HepG2 (cell line): ENCODE data around the gene SMAP1. TPM values are rescaled to one million over a fixed set of nuclear protein-coding genes. Genes with fewer than 3 reads are reported as not detected.

Source experiments
- BRCA1 ChIP-seq: sonication (generic); formaldehyde crosslinking; IDR thresholded peaks from 2 replicates; pipeline ENCODE4 v1.4.0; 2020; ENCODE audit warnings: missing genetic modification reagents
- CCAR2 ChIP-seq: fragments of 200-400 bp; formaldehyde crosslinking; optimal IDR thresholded peaks from 2 replicates; pipeline ENCODE3; 2018; ENCODE audit warnings: low read depth, mild to moderate bottlenecking, low read length, moderate library complexity
- EP300 ChIP-seq, 3 experiments: sonication (generic) in 1 of 3; formaldehyde crosslinking in 1 of 3; IDR thresholded peaks; 2 replicates each; pipeline versions ENCODE4 v1.5.1 to v1.6.1; 2011 to 2020; ENCODE audit warnings: low read depth in 2 of 3, low read length in 2 of 3, borderline replicate concordance in 1 of 3, improper control_type of control experiment in 1 of 3, mild to moderate bottlenecking in 1 of 3, missing genetic modification reagents in 1 of 3, moderate library complexity in 1 of 3
- HNF1A ChIP-seq, 2 experiments: sonication (generic) in 1 of 2; formaldehyde crosslinking in 1 of 2; IDR thresholded peaks; 2 replicates each; pipeline versions ENCODE4 v1.4.0 to v1.6.1; 2016 to 2020; ENCODE audit warnings: borderline replicate concordance in 1 of 2, low read depth in 1 of 2, mild to moderate bottlenecking in 1 of 2, missing genetic modification reagents in 1 of 2
- IKZF4 ChIP-seq: sonication (generic); formaldehyde crosslinking; IDR thresholded peaks from 2 replicates; pipeline ENCODE4 v1.5.1; 2020; ENCODE audit warnings: borderline replicate concordance, mild to moderate bottlenecking, low read depth, missing genetic modification reagents; ENCODE audit errors: not compliant biosample characterization
- JUND ChIP-seq: sonication (generic); formaldehyde crosslinking; IDR thresholded peaks from 2 replicates; pipeline ENCODE4 v1.8.0; 2022; ENCODE audit warnings: mild to moderate bottlenecking, missing genetic modification reagents
- NCOA1 ChIP-seq: sonication (generic); formaldehyde crosslinking; IDR thresholded peaks from 2 replicates; pipeline ENCODE4 v1.9.0; 2021; ENCODE audit warnings: missing genetic modification reagents
- SKI ChIP-seq: fragments of 450-650 bp; IDR thresholded peaks from one replicate; pipeline ENCODE4 v1.6.1; 2018; ENCODE audit warnings: mild to moderate bottlenecking; ENCODE audit not compliant: partially characterized antibody
- SOX6 ChIP-seq, 2 experiments: fragments of 450-650 bp in 1 of 2; sonication (generic) in 1 of 2; formaldehyde crosslinking in 1 of 2; IDR thresholded peaks; 2 replicates each; pipeline versions ENCODE4 v1.4.0 to v1.6.1; 2017 to 2020; ENCODE audit warnings: antibody characterized with exemption in 1 of 2, mild to moderate bottlenecking in 1 of 2, missing genetic modification reagents in 1 of 2
- ZFY ChIP-seq: sonication (generic); formaldehyde crosslinking; IDR thresholded peaks from 2 replicates; pipeline ENCODE4 v1.4.0; 2020; ENCODE audit warnings: missing genetic modification reagents
- ZMYM4 ChIP-seq: sonication (generic); formaldehyde crosslinking; IDR thresholded peaks from 2 replicates; pipeline ENCODE4 v1.8.1; 2023; ENCODE audit warnings: mild to moderate bottlenecking, missing genetic modification reagents
- ZNF121 ChIP-seq: sonication (generic); formaldehyde crosslinking; IDR thresholded peaks from 2 replicates; pipeline ENCODE4 v1.5.0; 2020; ENCODE audit warnings: mild to moderate bottlenecking, missing genetic modification reagents
- ZNF17 ChIP-seq: sonication (generic); formaldehyde crosslinking; IDR thresholded peaks from 2 replicates; pipeline ENCODE4 v1.5.0; 2020; ENCODE audit warnings: mild to moderate bottlenecking, missing genetic modification reagents
- ZNF180 ChIP-seq: sonication (generic); formaldehyde crosslinking; IDR thresholded peaks from 2 replicates; pipeline ENCODE4 v1.4.0; 2020; ENCODE audit warnings: low read depth, missing genetic modification reagents, borderline replicate concordance
- ZNF225 ChIP-seq: sonication (generic); formaldehyde crosslinking; IDR thresholded peaks from 2 replicates; pipeline ENCODE4 v1.4.0; 2020; ENCODE audit warnings: mild to moderate bottlenecking, missing genetic modification reagents
- ZNF747 ChIP-seq: sonication (generic); formaldehyde crosslinking; IDR thresholded peaks from 2 replicates; pipeline ENCODE4 v1.8.1; 2023; ENCODE audit warnings: missing genetic modification reagents, mild to moderate bottlenecking, borderline replicate concordance
- polyA plus RNA-seq, 8 experiments: library from polyadenylated mRNA; depleted of rRNA in 3 of 8; stranded (reverse) in 7 of 8; unstranded in 1 of 8; fragments of >200 nt; fragmentation: Illumina TruSeq in 4 of 8; extraction: Trizol in 4 of 8; gene quantifications; 2 replicates each; pipeline versions ENCODE4 v1.2.1 to v1.2.3, GENCODE V29; 2011 to 2016; ENCODE audit warnings: low read depth in 4 of 8, missing spikeins in 1 of 8, mixed read lengths in 1 of 8; ENCODE audit not compliant: insufficient read depth in 1 of 8
- total RNA-seq, 5 experiments: library from RNA; depleted of rRNA; stranded (reverse); fragments of >200 nt; fragmentation: Illumina TruSeq; extraction: Trizol; gene quantifications; 2 replicates each; pipeline ENCODE4 v1.2.3, GENCODE V29; 2016; ENCODE audit warnings: low read depth in 1 of 5
- TF ChIP-seq, protein P1 (sequence below): sonication (generic); formaldehyde crosslinking; IDR thresholded peaks from 2 replicates; pipeline ENCODE4 v1.5.1; 2020; ENCODE audit warnings: mild to moderate bottlenecking, missing genetic modification reagents
- TF ChIP-seq, protein P2 (sequence below): sonication (generic); formaldehyde crosslinking; IDR thresholded peaks from 2 replicates; pipeline ENCODE4 v1.4.0; 2020; ENCODE audit warnings: missing genetic modification reagents, mild to moderate bottlenecking, borderline replicate concordance
- TF ChIP-seq, protein P3 (sequence below): IDR thresholded peaks from 2 replicates; pipeline ENCODE4 v1.6.1; 2018; ENCODE audit warnings: missing genetic modification reagents

SMAP1 gene
- total and polyA plus RNA-seq, 2 of the 13 experiments (the other 11 are each of a cell fraction or from before 2014, with no cell fraction given): 13.4 to 17.8 TPM

DNA sequence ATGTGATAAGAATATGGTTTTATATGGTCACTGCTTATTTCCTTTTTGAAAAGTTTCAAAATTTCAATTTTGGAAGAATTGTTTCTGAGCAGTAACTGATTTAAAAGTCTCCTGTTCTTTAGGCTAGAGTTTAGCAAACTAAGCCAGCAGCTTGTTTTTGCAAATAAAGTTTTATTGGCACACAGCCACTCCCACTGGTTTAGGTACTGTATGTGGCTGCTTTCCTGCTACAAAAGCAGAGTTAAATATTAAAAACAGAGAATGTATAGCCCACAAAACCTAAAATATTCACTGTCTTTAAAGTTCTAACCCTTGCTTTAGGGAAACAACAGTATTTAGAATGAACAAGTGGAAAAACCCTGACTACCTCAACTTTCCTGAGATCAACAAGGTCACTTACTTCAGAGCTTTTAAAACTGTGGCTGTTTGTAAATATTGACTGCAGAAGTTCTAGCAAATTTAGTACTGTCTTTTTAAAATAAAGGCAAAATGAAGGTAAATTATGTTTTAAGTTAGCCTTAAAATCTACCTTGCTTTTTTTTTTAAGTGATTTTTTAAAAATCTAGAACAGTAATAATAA is 185.1 kb downstream of the SMAP1 start (continued):
- TF ChIP-seq IKZF4 (CRISPR knock-in tag) (no peak), ZFY (CRISPR knock-in tag) (no peak), SKI (no peak), HNF1A (IDR thresholded peaks at IDR 0.05; ENCODE audit: low read depth) (0 out of 2 replicates have a peak, but pooled peaks have one; percentile 21), HNF1A (CRISPR knock-in tag; IDR thresholded peaks at IDR 0.05; ENCODE audit: borderline replicate concordance) (no peak), ZNF180 (CRISPR knock-in tag) (no peak), BRCA1 (CRISPR knock-in tag) (no peak), NCOA1 (CRISPR knock-in tag) (no peak), SOX6 (IDR thresholded peaks at IDR 0.05) (no peak), SOX6 (CRISPR knock-in tag; IDR thresholded peaks at IDR 0.05) (peak; percentile 11; the same call in 1 of the 2 replicates), ZMYM4 (peak; percentile 64), ZNF17 (CRISPR knock-in tag) (no peak), EP300 (IDR thresholded peaks at IDR 0.05; ENCODE audit: low read depth in 2 of 2, low read length in 2 of 2) (no peak; a peak in 1 of 4 replicates), EP300 (CRISPR knock-in tag; IDR thresholded peaks at IDR 0.05; ENCODE audit: borderline replicate concordance) (no peak), ZNF121 (CRISPR knock-in tag) (no peak), ZNF747 (no peak), ZNF225 (CRISPR knock-in tag) (no peak), CCAR2 (no peak), JUND (CRISPR knock-in tag) (no peak)
- TF ChIP-seq, protein P1, sequence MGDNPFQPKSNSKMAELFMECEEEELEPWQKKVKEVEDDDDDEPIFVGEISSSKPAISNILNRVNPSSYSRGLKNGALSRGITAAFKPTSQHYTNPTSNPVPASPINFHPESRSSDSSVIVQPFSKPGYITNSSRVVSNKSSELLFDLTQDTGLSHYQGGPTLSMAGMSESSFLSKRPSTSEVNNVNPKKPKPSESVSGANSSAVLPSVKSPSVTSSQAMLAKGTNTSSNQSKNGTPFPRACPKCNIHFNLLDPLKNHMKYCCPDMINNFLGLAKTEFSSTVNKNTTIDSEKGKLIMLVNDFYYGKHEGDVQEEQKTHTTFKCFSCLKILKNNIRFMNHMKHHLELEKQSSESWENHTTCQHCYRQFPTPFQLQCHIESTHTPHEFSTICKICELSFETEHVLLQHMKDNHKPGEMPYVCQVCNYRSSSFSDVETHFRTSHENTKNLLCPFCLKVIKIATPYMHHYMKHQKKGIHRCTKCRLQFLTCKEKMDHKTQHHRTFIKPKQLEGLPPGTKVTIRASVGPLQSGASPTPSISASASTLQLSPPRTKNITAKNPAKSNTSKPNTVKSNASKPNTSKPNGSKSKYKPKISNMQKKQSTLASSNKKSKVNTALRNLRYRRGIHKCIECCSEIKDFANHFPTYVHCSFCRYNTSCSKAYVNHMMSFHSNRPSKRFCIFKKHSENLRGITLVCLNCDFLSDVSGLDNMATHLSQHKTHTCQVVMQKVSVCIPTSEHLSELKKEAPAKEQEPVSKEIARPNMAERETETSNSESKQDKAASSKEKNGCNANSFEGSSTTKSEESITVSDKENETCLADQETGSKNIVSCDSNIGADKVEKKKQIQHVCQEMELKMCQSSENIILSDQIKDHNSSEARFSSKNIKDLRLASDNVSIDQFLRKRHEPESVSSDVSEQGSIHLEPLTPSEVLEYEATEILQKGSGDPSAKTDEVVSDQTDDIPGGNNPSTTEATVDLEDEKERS (CRISPR knock-in tag): no peak
- TF ChIP-seq, protein P2, sequence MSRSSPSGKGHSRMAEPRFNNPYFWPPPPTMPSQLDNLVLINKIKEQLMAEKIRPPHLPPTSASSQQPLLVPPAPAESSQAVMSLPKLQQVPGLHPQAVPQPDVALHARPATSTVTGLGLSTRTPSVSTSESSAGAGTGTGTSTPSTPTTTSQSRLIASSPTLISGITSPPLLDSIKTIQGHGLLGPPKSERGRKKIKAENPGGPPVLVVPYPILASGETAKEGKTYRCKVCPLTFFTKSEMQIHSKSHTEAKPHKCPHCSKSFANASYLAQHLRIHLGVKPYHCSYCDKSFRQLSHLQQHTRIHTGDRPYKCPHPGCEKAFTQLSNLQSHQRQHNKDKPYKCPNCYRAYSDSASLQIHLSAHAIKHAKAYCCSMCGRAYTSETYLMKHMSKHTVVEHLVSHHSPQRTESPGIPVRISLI: no peak
- TF ChIP-seq, protein P3, sequence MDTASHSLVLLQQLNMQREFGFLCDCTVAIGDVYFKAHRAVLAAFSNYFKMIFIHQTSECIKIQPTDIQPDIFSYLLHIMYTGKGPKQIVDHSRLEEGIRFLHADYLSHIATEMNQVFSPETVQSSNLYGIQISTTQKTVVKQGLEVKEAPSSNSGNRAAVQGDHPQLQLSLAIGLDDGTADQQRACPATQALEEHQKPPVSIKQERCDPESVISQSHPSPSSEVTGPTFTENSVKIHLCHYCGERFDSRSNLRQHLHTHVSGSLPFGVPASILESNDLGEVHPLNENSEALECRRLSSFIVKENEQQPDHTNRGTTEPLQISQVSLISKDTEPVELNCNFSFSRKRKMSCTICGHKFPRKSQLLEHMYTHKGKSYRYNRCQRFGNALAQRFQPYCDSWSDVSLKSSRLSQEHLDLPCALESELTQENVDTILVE (CRISPR knock-in tag): no peak
